Transverse colon (tissue), 4 donors: ENCODE data around the gene ATE1. TPM values are rescaled to one million over a fixed set of nuclear protein-coding genes. Genes with fewer than 3 reads are reported as not detected.

Experiments
- DNase-seq: peaks from one replicate; pipeline ENCODE4 v3.0.0-alpha.2; 2019
- H3K27ac ChIP-seq, 4 donors: fragments of 200-600 bp; sonication (generic); 2 replicates each; pipeline ENCODE4 v1.5.1; 2016 to 2018; ENCODE audit warnings: inconsistent platforms in 4 of 4
- H3K27me3 ChIP-seq: fragments of 200-600 bp; sonication (generic); 2 replicates; pipeline ENCODE4 v1.5.1; 2017; ENCODE audit warnings: inconsistent platforms
- H3K36me3 ChIP-seq, 4 donors: fragments of 200-600 bp; sonication (generic); 2 replicates each; pipeline ENCODE4 v1.5.1; 2017 to 2019; ENCODE audit warnings: inconsistent platforms in 4 of 4
- H3K4me1 ChIP-seq, 4 donors: fragments of 200-600 bp; sonication (generic); 2 replicates each; pipeline ENCODE4 v1.5.1; 2017 to 2020; ENCODE audit warnings: inconsistent platforms in 4 of 4
- H3K4me3 ChIP-seq, 4 donors: fragments of 200-600 bp; sonication (generic); 1 replicate in 1 of 4; 2 replicates in 3 of 4; pipeline versions ENCODE4 v1.5.1 to v1.6.1; 2017 to 2019; ENCODE audit warnings: inconsistent platforms in 4 of 4
- H3K9me3 ChIP-seq, 2 donors: fragments of 200-600 bp; sonication (generic); 2 replicates each; pipeline ENCODE4 v1.5.1; 2017 to 2019; ENCODE audit warnings: inconsistent platforms in 2 of 2
- CTCF ChIP-seq, 5 experiments: fragments of 200-600 bp in 3 of 5; fragments of 450-650 bp in 2 of 5; sonication (generic) in 3 of 5; IDR thresholded peaks; 1 replicate in 2 of 5; 2 replicates in 3 of 5; pipeline ENCODE4 v1.5.1; 2016 to 2017; ENCODE audit warnings: antibody characterized with exemption in 5 of 5, inconsistent platforms in 3 of 5, mild to moderate bottlenecking in 2 of 5, moderate library complexity in 1 of 5
- EP300 ChIP-seq: sonication (generic); formaldehyde crosslinking; IDR thresholded peaks from one replicate; pipeline ENCODE4 v1.6.1; 2017; ENCODE audit warnings: antibody characterized with exemption, low read depth
- POLR2A ChIP-seq: fragments of 450-650 bp; IDR thresholded peaks from one replicate; pipeline ENCODE4 v1.6.1; 2016; ENCODE audit warnings: antibody characterized with exemption, mild to moderate bottlenecking, moderate library complexity
- POLR2AphosphoS5 ChIP-seq, 3 donors: sonication (generic); formaldehyde crosslinking; IDR thresholded peaks; one replicate each; pipeline ENCODE4 v1.6.1; 2016; ENCODE audit warnings: antibody characterized with exemption in 3 of 3
- WGBS, 2 donors: methylation state at CpG; one replicate each; pipeline ENCODE4 v1.1.5; 2018; ENCODE audit warnings: low coverage in 1 of 2; 5-methylcytosine and 5-hydroxymethylcytosine counted together
- in situ Hi-C, 4 donors: fragments of 200-750 bp; cut with MboI; loops; one replicate each; pipeline versions ENCODE4 v1.15.0 to v1.15.1; 2017; ENCODE audit warnings: low sequenced_read_pairs in 3 of 4, low pct_ligation_motif_present in 1 of 4, low pct_unique_long_range_greater_than_20kb in 1 of 4
- intact Hi-C: fragments of 100-400 bp; cut with DNase I; formaldehyde crosslinking; loops from one replicate; pipeline ENCODE4 v1.15.1; 2023; ENCODE audit warnings: low total_unique reads
- total RNA-seq, 4 donors: library from RNA; depleted of rRNA; stranded (reverse); fragments of >200 nt; gene quantifications; one replicate each; pipeline ENCODE4 v1.1.0, GENCODE V29; 2016

Gene ATE1
- total RNA-seq, 4 donors from 2014 or later, result 25.3 to 1,446 (median 31.4) TPM

DNA sequence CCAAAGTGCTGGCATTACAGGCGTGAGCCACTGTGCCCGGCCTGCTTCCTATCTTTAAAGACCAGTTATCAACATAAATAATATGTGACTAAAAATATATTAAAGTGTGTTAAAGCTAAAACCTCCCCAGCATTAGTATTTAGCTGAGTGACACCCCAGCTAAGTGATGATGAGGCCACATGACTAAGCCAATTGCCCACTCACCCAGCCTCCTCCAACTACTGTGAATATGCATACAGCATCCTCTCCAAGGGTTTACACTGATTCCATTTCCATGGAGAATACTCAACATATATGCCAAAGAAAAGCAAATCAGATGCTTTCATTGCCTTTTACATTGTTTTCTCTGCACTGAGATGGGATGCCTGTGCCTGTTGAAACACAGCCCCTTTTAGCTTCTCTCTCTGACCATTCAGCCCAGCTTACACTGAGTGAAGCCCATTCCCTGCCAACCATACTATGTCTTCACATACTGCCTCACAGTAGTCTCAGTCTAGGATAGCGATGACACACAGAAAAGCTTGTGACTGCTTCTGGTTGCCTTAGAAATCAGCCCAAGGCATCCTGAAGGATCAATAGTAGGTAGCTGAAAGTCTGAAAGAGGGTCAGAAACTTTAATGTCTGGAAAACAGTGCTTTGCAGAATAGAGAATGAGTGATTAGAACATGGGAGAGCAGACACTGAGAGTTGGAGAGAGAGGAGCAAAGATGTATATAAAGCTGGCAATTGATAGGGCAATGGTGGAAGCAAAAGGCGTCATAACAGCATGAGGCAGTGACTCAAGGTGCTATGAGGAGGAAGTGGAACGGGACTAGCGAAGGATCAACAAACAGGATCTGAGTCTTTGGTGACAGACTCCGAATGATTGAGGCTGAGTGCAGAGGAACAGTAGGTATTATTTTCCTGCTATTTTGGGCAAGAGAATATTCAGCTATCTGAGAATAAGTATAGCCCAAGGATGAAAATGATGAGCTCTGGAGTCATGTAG, 19.8 kb upstream of the ATE1 start:
- no peak overlapping the region for H3K4me3 ChIP-seq
- no peak overlapping the region for H3K27ac ChIP-seq
- no peaks in the 10 kb centered on the region for H3K27me3 ChIP-seq
- DNase-seq, result no peak
- no peaks in the 10 kb centered on the region for H3K9me3 ChIP-seq
- no peaks in the 10 kb centered on the region for H3K36me3 ChIP-seq
- in situ Hi-C loops (no loop called here), intact Hi-C loops (no loop called here)
- no peak for TF ChIP-seq CTCF (IDR thresholded peaks at IDR 0.05)
- no peak for TF ChIP-seq POLR2A
- TF ChIP-seq EP300, result no peak
- TF ChIP-seq POLR2AphosphoS5 (IDR thresholded peaks at IDR 0.05), result no peak
- peaks cover 0 to 9% (median 4%) of the 10 kb centered on the region in 4 donors for H3K4me1 ChIP-seq
- WGBS, 2 donors, result 81 to 83% methylated on average over 6 to 7 of the region's 7 CpGs

DNA sequence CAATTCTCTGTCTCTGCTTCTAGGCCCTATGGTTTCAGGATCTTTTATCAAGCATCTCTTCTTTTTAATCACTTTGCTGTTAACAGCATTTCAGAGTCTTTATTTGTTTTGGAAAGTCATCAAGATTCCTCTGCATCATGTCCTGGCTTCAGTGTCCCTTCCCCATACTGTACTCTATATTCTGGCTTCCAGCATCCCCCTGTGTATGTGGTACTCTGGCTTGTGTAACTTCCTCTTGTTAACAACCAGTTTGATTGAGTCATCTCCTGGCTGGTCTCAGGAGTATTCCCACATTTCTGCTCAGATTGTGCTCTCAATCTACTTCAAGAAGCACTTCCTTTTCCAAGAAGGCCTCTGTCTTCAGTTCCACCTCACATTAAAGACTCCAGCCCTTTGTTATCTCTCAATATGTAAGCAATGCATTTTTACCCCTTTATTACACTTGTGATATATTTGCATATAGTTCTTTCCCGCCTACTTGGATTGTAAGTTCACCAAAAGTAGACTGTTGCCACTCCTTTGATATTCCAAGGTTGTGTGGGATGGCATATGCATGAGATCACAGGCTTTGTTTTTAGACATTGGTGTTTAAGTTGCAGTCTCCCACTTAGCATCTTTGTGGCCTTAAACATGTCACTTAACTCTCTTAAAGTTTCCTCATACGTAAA, 15.1 kb upstream of the ATE1 start:
- Histone ChIP-seq H3K4me1 (peaks cover 0 to 12% (median 5%) of the 10 kb centered on the region in 4 donors), H3K27ac (peak overlapping the region; percentile 1 to 61 (median 28)), H3K4me3 (no peak overlapping the region), H3K27me3 (no peaks in the 10 kb centered on the region), H3K9me3 (no peaks in the 10 kb centered on the region), H3K36me3 (no peaks in the 10 kb centered on the region)
- intact Hi-C loops, result no loop called here
- TF ChIP-seq EP300, result no peak
- no peak for TF ChIP-seq POLR2A
- peak in 1 of 3 donors; percentile 9 for TF ChIP-seq POLR2AphosphoS5 (IDR thresholded peaks at IDR 0.05)
- in situ Hi-C loops, result no loop called here
- no peak for DNase-seq
- 60% methylated on average over 2 of the region's 2 CpGs; no CpG with 5 or more reads in 1 of the 2 donors for WGBS, 2 donors

GRCh38 chr10:121941532-121941931, 13.7 kb upstream of the ATE1 start:
- H3K36me3 ChIP-seq, result no peaks in the 10 kb centered on the region
- H3K4me1 ChIP-seq, result peaks cover 0 to 18% (median 6%) of the 10 kb centered on the region in 4 donors
- no peak for TF ChIP-seq CTCF (IDR thresholded peaks at IDR 0.05)
- TF ChIP-seq POLR2AphosphoS5 (IDR thresholded peaks at IDR 0.05), result no peak
- TF ChIP-seq EP300, result no peak
- intact Hi-C loops (no loop called here), in situ Hi-C loops (no loop called here)
- DNase-seq, result no peak
- H3K4me3 ChIP-seq, result no peak overlapping the region
- H3K27ac ChIP-seq, result no peak overlapping the region
- H3K27me3 ChIP-seq, result no peaks in the 10 kb centered on the region
- H3K9me3 ChIP-seq, result no peaks in the 10 kb centered on the region
- WGBS, 2 donors, result 76 to 80% methylated on average over 3 of the region's 3 CpGs

- Histone ChIP-seq H3K9me3 (no peaks in the 10 kb centered on the region), H3K4me1 (peaks cover 0 to 28% (median 15%) of the 10 kb centered on the region in 4 donors), H3K4me3 (no peak overlapping the region), H3K27me3 (no peaks in the 10 kb centered on the region), H3K27ac (peak overlapping the region; percentile 73 to 83 (median 80)), H3K36me3 (no peaks in the 10 kb centered on the region)
- in situ Hi-C loops, result no loop called here
- WGBS, 2 donors, result 84 to 100% methylated on average over 1 to 2 of the region's 2 CpGs
- TF ChIP-seq POLR2A, result no peak
- no peak for TF ChIP-seq EP300
- no peak for TF ChIP-seq POLR2AphosphoS5 (IDR thresholded peaks at IDR 0.05)
- no peak for TF ChIP-seq CTCF (IDR thresholded peaks at IDR 0.05)
- no peak for DNase-seq
- intact Hi-C loops, result no loop called here
These were observed 8.5 kb upstream of the ATE1 start for GRCh38 chr10:121936295-121936694.
